GM04504 (cell line): ENCODE measurements around the gene PLD4.
"Not testable (repeated sequence)": the region's sequence is repeated elsewhere in the genome, so short reads cannot be mapped to it uniquely, and the experiment has no call there.

ENCODE experiments used
- DNase-seq: peaks from one replicate; pipeline ENCODE4 v3.0.0-alpha.2; 2012; ENCODE audit warnings: low read depth

Gene PLD4

DNA sequence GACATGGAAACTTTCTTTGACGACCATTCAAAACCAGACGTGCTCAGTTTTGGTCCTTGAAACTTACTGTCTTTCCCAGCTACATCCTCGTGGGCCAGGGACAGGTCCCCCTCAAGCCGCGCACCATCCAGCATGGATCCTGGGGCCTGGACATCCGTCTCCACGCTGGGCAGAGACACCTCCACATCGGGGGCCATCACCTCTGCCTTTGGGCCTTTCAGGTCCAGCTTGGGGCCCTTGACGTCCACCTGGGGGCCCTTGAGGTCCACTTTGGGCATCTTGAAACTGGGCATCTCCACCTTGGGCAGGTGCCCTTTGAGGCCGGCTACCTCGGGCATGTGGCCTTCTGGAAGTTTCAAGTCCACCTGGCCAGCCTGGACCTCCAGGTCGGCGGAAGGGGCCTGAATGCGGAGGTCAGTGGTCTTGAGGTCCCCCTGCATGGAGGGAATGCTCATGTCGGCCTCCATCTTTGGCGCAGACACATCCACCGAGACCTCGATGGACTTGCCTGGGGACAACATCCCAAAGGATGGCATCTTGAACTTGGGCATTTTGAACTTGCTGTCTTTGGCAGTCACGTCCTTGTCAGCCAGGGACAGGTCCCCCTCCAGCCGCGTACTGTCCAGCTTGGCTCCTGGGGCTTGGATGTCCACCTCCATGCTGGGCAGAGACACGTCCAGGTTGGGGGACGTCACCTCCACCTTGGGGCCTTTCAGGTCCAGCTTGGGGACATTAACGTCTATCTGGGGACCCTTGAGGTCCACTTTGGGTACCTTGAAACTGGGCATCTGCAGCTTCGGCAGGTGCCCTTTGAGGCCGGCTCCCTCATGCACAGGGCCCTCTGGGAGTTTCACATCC is 17.1 kb downstream of the PLD4 start:
- DNase-seq: no peak

DNA sequence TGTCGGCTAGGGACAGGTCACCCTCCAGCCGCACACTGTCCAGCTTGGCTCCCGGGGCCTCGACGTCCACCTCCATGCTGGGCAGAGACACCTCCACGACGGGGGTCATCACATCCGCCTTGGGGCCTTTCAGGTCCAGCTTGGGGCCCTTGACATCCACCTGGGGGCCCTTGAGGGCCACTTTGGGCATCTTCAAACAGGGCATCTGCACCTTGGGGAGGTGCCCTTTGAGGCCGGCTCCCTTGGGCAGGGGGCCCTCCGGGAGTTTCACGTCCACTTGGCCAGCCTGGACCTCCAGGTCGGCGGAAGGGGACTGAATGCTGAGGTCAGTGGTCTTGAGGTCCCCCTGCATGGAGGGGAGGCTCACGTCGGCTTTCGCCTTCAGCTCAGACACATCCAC is 17.9 kb downstream of the PLD4 start:
- no peak for DNase-seq

DNA sequence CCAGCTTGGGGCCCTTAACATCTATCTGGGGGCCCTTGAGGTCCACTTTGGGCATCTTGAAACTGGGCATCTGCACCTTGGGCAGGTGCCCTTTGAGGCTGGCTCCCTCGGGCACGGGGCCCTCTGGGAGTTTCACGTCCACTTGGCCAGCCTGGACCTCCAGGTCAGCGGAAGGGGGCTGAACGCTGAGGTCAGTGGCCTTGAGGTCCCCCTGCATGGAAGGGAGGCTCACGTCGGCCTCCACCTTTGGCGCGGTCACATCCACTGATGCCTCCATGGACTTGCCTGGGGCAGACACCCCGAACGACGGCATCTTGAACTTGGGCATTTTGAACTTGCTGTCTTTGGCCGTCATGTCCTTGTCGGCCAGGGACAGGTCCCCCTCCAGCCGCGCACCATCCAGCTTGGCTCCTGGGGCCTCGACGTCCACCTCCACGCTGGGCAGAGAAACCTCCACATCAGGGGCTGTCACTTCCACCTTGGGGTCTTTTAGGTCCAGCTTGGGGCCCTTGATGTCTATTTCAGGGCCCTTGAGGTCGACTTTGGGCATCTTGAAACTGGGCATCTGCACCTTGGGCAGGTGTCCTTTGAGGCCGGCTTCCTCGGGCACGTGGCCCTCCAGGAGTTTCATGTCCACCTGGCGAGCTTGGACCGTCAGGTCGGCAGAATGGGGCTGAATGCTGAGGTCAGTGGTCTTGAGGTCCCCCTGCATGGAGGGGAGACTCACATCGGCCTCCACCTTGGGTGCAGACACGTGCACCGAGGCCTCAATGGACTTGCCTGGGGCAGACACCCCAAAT is 18.7 kb downstream of the PLD4 start:
- not testable (repeated sequence) for DNase-seq

DNA sequence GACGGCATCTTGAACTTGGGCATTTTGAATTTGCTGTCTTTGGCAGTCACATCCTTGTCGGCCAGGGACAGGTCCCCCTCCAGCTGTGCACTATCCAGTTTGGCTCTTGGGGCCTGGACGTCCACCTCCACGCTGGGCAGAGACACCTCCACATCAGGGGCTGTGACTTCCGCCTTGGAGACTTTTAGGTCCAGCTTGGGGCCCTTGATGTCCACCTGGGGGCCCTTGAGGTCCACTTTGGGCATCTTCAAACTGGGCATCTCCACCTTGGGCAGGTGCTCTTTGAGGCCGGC is 19.3 kb downstream of the PLD4 start:
- DNase-seq: not testable (repeated sequence)

DNA sequence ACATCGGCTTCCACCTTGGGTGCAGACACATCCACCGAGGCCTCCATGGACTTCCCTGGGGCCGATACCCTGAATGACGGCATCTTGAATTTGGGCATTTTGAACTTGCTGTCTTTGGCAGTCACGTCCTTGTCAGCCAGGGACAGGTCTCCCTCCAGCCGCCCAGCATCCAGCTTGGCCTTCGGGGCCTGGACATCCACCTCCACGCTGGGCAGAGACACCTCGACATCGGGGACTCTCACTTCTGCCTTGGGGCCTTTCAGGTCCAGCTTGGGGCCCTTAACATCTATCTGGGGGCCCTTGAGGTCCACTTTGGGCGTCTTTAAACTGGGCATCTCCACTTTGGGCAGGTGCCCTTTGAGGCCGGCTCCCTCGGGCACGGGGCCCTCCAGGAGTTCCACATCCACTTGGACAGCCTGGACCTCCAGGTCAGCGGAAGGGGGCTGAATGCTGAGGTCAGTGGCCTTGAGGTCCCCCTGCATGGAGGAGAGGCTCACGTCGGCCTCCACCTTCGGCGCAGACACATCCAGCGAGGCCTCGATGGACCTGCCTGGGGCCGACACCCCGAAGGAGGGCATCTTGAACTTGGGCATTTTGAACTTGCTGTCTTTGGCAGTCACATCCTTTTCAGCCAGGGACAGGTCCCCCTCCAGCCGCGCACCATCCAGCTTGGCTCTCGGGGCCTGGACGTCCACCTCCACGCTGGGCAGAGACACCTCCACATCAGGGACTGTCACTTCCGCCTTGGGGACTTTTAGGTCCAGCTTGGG is 19.9 kb downstream of the PLD4 start:
- not testable (repeated sequence) for DNase-seq

DNA sequence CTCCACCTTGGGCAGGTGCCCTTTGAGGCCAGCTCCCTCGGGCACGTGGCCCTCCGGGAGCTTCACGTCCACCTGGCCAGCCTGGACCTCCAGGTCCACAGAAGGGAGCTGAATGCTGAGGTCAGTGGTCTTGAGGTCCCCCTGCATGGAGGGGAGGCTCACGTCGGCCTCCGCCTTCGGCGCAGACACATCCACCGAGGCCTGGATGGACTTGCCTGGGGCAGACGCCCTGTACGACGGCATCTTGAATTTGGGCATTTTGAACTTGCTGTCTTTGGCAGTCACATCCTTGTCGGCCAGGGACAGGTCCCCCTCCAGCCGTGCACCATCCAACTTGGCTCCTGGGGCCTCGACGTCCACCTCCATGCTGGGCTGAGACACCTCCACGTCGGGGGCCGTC is 20.6 kb downstream of the PLD4 start:
- not testable (repeated sequence) for DNase-seq

DNA sequence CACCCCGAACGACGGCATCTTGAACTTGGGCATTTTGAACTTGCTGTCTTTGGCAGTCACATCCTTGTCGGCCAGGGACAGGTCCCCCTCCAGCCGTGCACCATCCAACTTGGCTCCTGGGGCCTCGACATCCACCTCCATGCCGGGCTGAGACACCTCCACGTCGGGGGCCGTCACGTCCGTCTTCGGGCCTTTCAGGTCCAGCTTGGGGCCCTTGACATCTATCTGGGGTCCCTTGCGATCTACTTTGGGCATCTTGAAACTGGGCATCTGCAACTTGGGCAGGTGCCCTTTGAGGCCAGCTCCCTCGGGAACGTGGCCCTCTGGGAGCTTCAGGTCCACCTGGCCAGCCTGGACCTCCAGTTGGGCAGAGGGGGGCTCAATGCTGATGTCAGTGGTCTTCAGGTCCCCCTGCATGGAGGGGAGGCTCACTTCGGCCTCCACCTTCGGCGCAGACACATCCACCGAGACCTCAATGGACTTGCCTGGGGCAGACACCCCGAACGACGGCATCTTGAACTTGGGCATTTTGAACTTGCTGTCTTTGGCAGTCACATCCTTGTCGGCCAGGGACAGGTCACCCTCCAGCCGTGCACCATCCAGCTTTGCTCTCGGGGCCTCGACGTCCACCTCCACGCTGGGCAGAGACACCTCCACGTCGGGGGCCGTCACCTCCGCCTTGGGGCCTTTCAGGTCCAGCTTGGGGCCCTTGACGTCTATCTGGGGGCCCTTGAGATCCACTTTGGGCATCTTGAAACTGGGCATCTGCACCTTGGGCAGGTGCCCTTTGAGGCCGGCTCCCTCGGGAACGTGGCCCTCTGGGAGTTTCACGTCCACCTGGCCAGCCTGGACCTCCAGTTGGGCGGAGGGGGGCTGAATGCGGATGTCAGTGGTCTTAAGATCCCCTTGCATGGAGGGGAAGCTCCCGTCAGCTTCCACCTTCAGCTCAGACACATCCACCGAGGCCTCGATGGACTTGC is 21.6 kb downstream of the PLD4 start:
- not testable (repeated sequence) for DNase-seq

DNA sequence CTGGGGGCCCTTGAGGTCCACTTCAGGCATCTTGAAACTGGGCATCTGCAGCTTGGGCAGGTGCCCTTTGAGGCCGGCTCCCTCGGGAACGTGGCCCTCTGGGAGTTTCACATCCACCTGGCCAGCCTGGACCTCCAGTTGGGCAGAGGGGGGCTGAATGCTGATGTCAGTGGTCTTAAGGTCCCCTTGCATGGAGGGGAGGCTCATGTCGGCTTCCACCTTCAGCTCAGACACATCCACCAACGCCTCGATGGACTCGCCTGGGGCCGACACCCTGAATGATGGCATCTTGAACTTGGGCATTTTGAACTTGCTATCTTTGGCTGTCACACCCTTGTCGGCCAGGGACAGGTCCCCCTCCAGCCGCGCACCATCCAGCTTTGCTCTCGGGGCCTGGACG is 22.5 kb downstream of the PLD4 start:
- DNase-seq: not testable (repeated sequence)

DNA sequence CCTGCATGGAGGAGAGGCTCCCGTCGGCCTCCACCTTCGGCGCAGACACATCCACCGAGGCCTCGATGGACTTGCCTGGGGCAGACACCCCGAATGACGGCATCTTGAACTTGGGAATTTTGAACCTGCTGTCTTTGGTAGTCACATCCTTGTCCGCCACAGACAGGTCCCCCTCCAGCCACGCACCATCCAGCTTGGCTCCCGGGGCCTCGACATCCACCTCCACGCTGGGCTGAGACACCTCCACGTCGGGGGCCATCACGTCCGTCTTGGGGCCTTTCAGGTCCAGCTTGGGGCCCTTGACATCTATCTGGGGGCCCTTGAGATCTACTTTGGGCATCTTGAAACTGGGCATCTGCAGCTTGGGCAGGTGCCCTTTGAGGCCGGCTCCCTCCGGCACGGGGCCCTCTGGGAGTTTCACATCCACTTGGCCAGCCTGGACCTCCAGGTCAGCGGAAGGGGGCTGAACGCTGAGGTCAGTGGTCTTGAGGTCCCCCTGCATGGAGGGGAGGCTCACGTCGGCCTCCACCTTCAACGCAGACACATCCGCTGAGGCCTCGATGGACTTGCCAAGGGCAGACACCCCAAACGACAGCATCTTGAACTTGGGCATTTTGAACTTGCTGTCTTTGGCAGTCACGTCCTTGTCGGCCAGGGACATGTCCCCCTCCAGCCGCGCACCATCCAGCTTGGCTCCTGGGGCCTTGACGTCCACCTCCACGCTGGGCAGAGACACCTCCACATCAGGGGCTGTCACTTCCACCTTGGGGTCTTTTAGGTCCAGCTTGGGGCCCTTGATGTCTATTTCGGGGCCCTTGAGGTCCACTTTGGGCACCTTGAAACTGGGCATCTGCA is 23.4 kb downstream of the PLD4 start:
- not testable (repeated sequence) for DNase-seq

DNA sequence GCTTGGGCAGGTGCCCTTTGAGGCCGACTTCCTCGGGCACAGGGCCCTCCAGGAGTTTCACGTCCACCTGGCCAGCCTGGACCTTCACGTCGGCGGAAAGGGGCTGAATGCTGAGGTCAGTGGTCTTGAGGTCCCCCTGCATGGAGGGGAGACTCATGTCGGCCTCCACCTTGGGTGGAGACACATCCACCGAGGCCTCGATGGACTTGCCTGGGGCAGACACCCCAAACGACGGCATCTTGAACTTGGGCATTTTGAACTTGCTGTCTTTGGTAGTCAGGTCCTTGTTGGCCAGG is 24.0 kb downstream of the PLD4 start:
- DNase-seq: no peak

DNA sequence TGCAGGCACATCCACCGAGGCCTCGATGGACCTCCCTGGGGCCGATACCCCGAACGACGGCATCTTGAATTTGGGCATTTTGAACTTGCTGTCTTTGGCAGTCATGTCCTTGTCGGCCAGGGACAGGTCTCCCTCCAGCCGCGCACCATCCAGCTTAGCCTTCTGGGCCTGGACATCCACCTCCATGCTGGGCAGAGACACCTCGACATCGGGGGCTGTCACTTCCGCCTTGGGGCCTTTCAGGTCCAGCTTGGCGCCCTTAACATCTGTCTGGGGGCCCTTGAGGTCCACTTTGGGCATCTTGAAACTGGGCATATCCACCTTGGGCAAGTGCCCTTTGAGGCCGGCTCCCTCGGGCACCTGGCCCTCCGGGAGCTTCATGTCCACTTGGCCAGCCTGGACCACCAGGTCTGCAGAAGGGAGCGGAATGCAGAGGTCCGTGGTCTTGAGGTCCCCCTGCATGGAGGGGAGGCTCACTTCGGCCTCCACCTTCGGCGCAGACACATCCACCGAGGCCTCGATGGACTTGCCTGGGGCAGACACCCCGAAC is 24.8 kb downstream of the PLD4 start:
- DNase-seq: not testable (repeated sequence)

DNA sequence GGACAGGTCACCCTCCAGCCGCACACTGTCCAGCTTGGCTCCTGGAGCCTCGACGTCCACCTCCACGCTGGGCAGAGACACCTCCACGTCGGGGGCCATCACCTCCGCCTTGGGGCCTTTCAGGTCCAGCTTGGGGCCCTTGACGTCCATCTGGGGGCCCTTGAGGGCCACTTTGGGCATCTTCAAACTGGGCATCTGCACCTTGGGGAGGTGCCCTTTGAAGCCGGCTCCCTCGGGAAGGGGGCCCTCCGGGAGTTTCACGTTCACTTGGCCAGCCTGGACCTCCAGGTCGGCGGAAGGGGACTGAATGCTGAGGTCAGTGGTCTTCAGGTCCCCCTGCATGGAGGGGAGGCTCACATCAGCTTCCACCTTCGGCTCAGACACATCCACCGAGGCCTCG is 25.3 kb downstream of the PLD4 start:
- DNase-seq: no peak

DNA sequence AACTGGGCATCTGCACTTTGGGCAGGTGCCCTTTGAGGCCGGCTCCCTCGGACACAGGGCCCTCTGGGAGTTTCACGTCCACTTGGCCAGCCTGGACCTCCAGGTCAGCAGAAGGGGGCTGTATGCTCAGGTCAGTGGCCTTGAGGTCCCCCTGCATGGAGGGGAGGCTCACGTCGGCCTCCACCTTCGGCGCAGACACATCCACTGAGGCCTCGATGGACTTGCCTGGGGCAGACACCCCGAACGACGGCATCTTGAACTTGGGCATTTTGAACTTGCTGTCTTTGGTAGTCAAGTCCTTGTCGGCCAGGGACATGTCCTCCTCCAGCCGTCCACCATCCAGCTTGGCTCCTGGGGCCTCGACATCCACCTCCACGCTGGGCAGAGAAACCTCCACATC is 26.0 kb downstream of the PLD4 start:
- not testable (repeated sequence) for DNase-seq

DNA sequence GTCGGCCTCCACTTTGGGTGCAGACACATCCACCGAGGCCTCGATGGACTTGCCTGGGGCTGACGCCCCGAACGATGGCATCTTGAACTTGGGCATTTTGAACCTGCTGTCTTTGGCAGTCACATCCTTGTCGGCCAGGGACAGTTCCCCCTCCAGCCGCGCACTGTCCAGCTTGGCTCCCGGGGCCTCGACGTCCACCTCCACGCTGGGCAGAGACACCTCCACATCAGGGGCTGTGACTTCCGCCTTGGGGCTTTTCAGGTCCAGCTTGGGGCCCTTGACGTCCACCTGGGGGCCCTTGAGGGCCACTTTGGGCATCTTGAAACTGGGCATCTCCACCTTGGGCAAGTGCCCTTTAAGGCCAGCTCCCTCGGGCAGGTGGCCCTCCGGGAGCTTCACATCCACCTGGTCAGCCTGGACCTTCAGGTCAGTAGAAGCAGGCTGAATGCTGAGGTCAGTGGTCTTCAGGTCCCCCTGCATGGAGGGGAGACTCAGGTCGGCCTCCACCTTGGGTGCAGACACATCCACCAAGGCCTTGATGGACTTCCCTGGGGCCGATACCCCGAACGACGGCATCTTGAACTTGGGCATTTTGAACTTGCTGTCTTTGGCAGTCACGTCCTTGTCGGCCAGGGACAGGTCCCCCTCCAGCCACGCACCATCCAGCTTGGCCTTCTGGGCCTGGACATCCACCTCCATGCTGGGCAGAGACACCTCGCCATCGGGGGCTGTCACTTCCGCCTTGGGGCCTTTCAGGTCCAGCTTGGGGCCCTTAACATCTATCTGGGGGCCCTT is 27.4 kb downstream of the PLD4 start:
- DNase-seq: not testable (repeated sequence)

DNA sequence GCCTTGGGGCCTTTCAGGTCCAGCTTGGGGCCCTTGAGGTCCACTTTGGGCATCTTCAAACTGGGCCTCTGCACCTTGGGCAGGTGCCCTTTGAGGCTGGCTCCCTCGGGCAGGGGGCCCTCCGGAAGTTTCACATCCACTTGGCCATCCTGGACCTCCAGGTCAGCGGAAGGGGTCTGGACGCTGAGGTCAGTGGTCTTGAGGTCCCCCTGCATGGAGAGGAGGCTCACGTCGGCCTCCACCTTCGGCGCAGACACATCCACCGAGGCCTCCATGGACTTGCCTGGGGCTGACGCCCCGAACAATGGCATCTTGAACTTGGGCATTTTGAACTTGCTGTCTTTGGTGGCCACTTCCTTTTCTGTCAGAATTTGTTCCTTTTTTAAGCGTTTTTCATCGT is 28.4 kb downstream of the PLD4 start:
- no peak for DNase-seq

DNA sequence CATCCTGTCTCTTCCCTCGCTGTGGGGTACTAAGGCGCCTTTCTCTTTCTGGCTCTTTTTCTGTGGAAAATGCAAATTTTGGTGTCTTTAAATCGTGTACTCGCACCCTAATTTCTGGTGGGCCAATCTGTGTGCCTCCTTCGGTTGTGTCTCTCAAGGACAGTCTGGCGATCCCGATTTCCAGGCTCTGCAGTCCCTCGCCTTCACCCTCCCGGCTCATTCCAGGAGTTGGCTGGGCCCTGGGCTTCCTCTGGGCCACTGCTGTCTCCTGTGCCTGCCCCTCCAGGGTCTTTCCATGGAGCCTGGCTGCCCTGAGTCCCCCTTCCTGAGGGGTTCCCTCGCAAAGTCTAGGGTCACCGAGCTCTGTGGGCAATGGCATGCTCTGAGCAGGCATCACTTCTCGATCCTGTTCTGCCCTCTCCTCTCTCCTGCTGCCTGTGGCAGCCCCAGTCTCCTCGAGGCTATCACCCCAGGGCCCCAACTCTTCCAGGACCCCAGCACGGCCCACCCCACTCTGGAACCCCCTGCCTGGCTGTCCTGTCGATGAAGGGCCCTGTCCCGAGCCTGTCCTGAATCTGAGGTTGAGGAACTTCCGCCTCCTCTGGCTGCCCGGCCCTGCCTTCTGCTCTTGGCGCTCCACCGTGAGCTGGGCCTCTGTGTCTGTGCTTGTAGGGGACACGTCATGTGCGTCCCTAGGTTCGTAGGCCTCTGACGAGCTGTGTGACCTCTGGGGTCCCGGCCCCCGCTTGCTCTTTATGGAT is 29.4 kb downstream of the PLD4 start:
- DNase-seq: no peak

DNA sequence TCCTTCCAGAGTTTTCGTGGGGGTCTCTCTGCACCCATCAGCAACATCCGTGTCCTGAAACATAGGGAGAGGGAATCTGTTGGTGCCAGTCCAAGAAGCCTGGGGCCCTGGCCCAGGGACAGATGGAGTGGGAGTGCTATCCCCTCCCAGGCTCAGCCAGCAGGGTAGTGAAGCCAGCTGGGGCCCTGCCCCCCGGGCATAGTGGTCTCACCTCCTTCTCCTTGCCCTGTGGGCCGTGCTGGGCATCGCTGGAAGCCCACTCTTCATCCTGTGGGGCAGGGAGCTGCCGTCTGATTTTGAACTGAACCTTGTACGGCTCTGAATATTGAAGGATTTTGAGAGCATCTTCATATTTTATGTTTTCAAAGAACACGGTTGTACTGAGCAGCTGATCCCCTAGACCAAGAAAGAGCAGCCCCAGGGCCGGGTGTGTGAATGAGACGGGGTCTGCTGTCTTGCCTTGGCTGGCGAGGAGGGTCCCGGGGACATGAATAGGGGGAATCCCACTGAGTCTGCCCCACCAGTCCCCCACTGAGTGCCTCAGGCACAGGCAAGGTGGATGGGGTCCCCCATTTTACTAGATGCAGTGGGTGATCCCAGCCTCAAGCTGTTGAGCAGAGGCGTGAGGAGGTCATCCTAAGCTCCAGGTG is 30.2 kb downstream of the PLD4 start:
- DNase-seq: no peak

DNA sequence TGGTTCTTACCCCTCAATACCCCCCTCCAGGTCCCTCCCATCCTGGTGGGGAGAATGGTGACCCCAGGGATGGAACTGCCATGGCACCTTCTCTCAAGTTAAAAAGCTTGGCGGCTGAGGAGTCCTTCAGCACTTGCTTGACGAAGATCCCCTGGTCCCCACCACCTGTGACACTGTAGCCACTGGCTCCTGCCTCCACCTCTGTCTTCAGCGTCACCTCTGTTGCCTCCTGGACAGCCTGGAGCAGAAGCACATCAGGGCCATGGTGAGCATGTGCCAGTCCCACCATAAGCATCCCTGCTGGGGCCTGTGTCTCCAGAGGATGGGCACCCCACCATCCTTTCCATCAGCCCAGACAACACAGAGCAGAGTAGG is 30.7 kb downstream of the PLD4 start:
- DNase-seq: no peak
